A549 (cell line): ENCODE results near the gene FUT7. TPM values are rescaled to one million over a fixed set of nuclear protein-coding genes. Genes with fewer than 3 reads are reported as not detected.

Source experiments
- ATAC-seq, 2 experiments: fragments of 200-7000 bp in 1 of 2; fragments of >200 bp in 1 of 2; cut with Nextera tagmentation in 1 of 2; cut with Tn5 transposase in 1 of 2; 3 replicates each; pipeline versions ENCODE4 v1.8.0 to v1.9.1; 2018 to 2020; ENCODE audit warnings: mild to moderate bottlenecking in 1 of 2, moderate library complexity in 1 of 2
- CTCF ChIA-PET: fragments of 300-600 bp; sonication (Branson Sonifier 250); formaldehyde crosslinking; extraction: SDS; loops from one replicate; lab custom pipeline; 2021; ENCODE audit warnings: antibody characterized with exemption, inconsistent platforms; lab: Yijun Ruan, JAX
- POLR2A ChIA-PET: fragments of 350-600 bp; formaldehyde crosslinking; extraction: SDS; loops from one replicate; lab custom pipeline; 2021; ENCODE audit warnings: antibody characterized with exemption, inconsistent platforms; lab: Yijun Ruan, JAX
- DNase-seq, 2 experiments: peaks; one replicate each; pipeline versions ENCODE4 v3.0.0 to v3.0.0-alpha.2; 2011 to 2016; ENCODE audit warnings: low read depth in 1 of 2, low spot score in 1 of 2
- FAIRE-seq: peaks from 2 replicates; lab custom pipeline; 2011; peaks lifted over from hg19 to GRCh38; lab: Jason Lieb, UNC
- H3K27ac ChIP-seq, 2 experiments: fragments of >200 bp; sonication (Bioruptor Twin); formaldehyde crosslinking; 3 replicates each; pipeline ENCODE4 v1.5.1; 2016 to 2017
- H3K4me1 ChIP-seq: fragments of >200 bp; sonication (Bioruptor Twin); formaldehyde crosslinking; 3 replicates; pipeline ENCODE4 v1.6.1; 2016
- H3K4me2 ChIP-seq: fragments of >200 bp; sonication (Bioruptor Twin); formaldehyde crosslinking; 3 replicates; pipeline ENCODE4 v1.6.1; 2016
- H3K4me3 ChIP-seq: fragments of >200 bp; sonication (Bioruptor Twin); formaldehyde crosslinking; 3 replicates; pipeline ENCODE4 v1.5.1; 2016
- H3K9me3 ChIP-seq: fragments of >200 bp; sonication (Bioruptor Twin); formaldehyde crosslinking; 3 replicates; pipeline ENCODE4 v1.6.1; 2016
- BHLHE40 ChIP-seq: IDR thresholded peaks from 2 replicates; pipeline ENCODE4 v1.6.1; 2012; ENCODE audit warnings: low read depth, low read length, inconsistent platforms
- CBX8 ChIP-seq: fragments of 200-600 bp; sonication (generic); IDR thresholded peaks from 2 replicates; pipeline ENCODE4 v1.6.1; 2016
- CHD2 ChIP-seq: fragments of 150-350 bp; IDR thresholded peaks from 2 replicates; pipeline ENCODE4 v1.6.1; 2014; ENCODE audit warnings: low read length; ENCODE audit not compliant: partially characterized antibody
- CHD4 ChIP-seq: fragments of 200-600 bp; sonication (generic); IDR thresholded peaks from 2 replicates; pipeline ENCODE4 v1.6.1; 2016; ENCODE audit warnings: antibody characterized with exemption, mild to moderate bottlenecking, borderline replicate concordance
- EP300 ChIP-seq, 2 experiments: fragments of >200 bp; sonication (Bioruptor Twin); formaldehyde crosslinking; IDR thresholded peaks; 2 replicates in 1 of 2; 3 replicates in 1 of 2; pipeline ENCODE4 v1.6.1; 2016 to 2017
- ESRRA ChIP-seq: fragments of 150-350 bp; IDR thresholded peaks from 2 replicates; pipeline ENCODE4 v1.6.1; 2014; ENCODE audit warnings: mild to moderate bottlenecking, low read length, borderline replicate concordance
- FOSL2 ChIP-seq, 2 experiments: fragments of 450-650 bp in 1 of 2; fragments of >200 bp in 1 of 2; sonication (Bioruptor Twin) in 1 of 2; formaldehyde crosslinking; IDR thresholded peaks; 2 replicates each; pipeline versions ENCODE4 v1.5.0 to v1.6.1; 2016 to 2020; ENCODE audit warnings: mild to moderate bottlenecking in 1 of 2, moderate library complexity in 1 of 2
- HOXA7 ChIP-seq: fragments of 250-450 bp; sonication (Bioruptor Pico); IDR thresholded peaks from 2 replicates; pipeline ENCODE4 v1.5.0; 2020; ENCODE audit warnings: mild to moderate bottlenecking, moderate library complexity
- HOXB13 ChIP-seq: fragments of 250-450 bp; sonication (Bioruptor Pico); IDR thresholded peaks from 2 replicates; pipeline ENCODE4 v1.5.0; 2020; ENCODE audit warnings: low read depth, mild to moderate bottlenecking, moderate library complexity
- JUNB ChIP-seq: fragments of >200 bp; sonication (Bioruptor Twin); formaldehyde crosslinking; IDR thresholded peaks from 2 replicates; pipeline ENCODE4 v1.6.1; 2016
- KDM1A ChIP-seq: fragments of 200-600 bp; sonication (generic); IDR thresholded peaks from 2 replicates; pipeline ENCODE4 v1.6.1; 2016; ENCODE audit warnings: low read depth, mild to moderate bottlenecking
- NPAS2 ChIP-seq: fragments of 250-450 bp; sonication (Bioruptor Pico); IDR thresholded peaks from 2 replicates; pipeline ENCODE4 v1.8.0; 2022; ENCODE audit warnings: mild to moderate bottlenecking, moderate library complexity, borderline replicate concordance
- PHF8 ChIP-seq: fragments of 200-600 bp; sonication (generic); IDR thresholded peaks from 2 replicates; pipeline ENCODE4 v1.6.1; 2016; ENCODE audit warnings: low read depth, mild to moderate bottlenecking, antibody characterized with exemption, moderate library complexity, borderline replicate concordance
- RARB ChIP-seq: fragments of 250-450 bp; sonication (Bioruptor Pico); IDR thresholded peaks from 2 replicates; pipeline ENCODE4 v1.8.0; 2021; ENCODE audit warnings: mild to moderate bottlenecking, moderate library complexity
- RFX5 ChIP-seq: fragments of 450-650 bp; IDR thresholded peaks from 2 replicates; pipeline ENCODE4 v1.7.1; 2014; ENCODE audit warnings: antibody characterized with exemption, mild to moderate bottlenecking, moderate library complexity
- RNF2 ChIP-seq: fragments of 200-600 bp; sonication (generic); IDR thresholded peaks from 2 replicates; pipeline ENCODE4 v1.6.1; 2016; ENCODE audit warnings: low read depth, mild to moderate bottlenecking, antibody characterized with exemption, moderate library complexity, borderline replicate concordance
- SMC3 ChIP-seq: fragments of >200 bp; sonication (Bioruptor Twin); formaldehyde crosslinking; IDR thresholded peaks from 3 replicates; pipeline ENCODE4 v1.6.1; 2018; ENCODE audit warnings: inconsistent platforms
- SREBF2 ChIP-seq: fragments of 450-650 bp; IDR thresholded peaks from 2 replicates; pipeline ENCODE4 v1.6.1; 2014; ENCODE audit warnings: mild to moderate bottlenecking, moderate library complexity
- TFCP2L1 ChIP-seq: fragments of 250-450 bp; sonication (Bioruptor Pico); IDR thresholded peaks from 2 replicates; pipeline ENCODE4 v1.5.0; 2021; ENCODE audit warnings: mild to moderate bottlenecking
- TP53 ChIP-seq: fragments of 250-450 bp; sonication (Bioruptor Pico); IDR thresholded peaks from 2 replicates; pipeline ENCODE4 v1.5.0; 2021; ENCODE audit warnings: mild to moderate bottlenecking, moderate library complexity
- ZC3H11A ChIP-seq: fragments of 450-650 bp; IDR thresholded peaks from 2 replicates; pipeline ENCODE4 v1.6.1; 2014; ENCODE audit warnings: antibody characterized with exemption, mild to moderate bottlenecking
- ZSCAN20 ChIP-seq: fragments of 250-450 bp; sonication (Bioruptor Pico); IDR thresholded peaks from 2 replicates; pipeline ENCODE4 v1.8.0; 2022; ENCODE audit warnings: mild to moderate bottlenecking, moderate library complexity
- WGBS: methylation state at CpG from one replicate; pipeline ENCODE4 v1.1.6; 2017; ENCODE audit errors: missing lambda C conversion rate; 5-methylcytosine and 5-hydroxymethylcytosine counted together
- polyA plus RNA-seq, 4 experiments: library from polyadenylated mRNA; depleted of rRNA in 3 of 4; stranded (reverse); fragments of >200 nt; fragmentation: RNase III in 1 of 4; extraction: RNeasy Plus Mini Kit Qiagen cat#74134 plus additional on column Dnase treatment in 1 of 4; gene quantifications; 2 replicates in 3 of 4; 3 replicates in 1 of 4; pipeline ENCODE4 v1.2.3, GENCODE V29; 2011 to 2017
- TF ChIP-seq, protein P1 (sequence below): IDR thresholded peaks from 2 replicates; pipeline ENCODE4 v1.6.1; 2012
- TF ChIP-seq, protein P2 (sequence below): fragments of >200 bp; sonication (Bioruptor Twin); formaldehyde crosslinking; IDR thresholded peaks from 2 replicates; pipeline ENCODE4 v1.6.1; 2016
- TF ChIP-seq, protein P3 (sequence below): fragments of >200 bp; sonication (Bioruptor Twin); formaldehyde crosslinking; IDR thresholded peaks from 3 replicates; pipeline ENCODE4 v1.6.1; 2016
- TF ChIP-seq, protein P4 (sequence below): fragments of 450-650 bp; IDR thresholded peaks from 2 replicates; pipeline ENCODE4 v1.6.1; 2014; ENCODE audit warnings: antibody characterized with exemption

Gene FUT7
- polyA plus RNA-seq, 2 of the 4 experiments (the other 2 are of a cell fraction) = not detected

DNA sequence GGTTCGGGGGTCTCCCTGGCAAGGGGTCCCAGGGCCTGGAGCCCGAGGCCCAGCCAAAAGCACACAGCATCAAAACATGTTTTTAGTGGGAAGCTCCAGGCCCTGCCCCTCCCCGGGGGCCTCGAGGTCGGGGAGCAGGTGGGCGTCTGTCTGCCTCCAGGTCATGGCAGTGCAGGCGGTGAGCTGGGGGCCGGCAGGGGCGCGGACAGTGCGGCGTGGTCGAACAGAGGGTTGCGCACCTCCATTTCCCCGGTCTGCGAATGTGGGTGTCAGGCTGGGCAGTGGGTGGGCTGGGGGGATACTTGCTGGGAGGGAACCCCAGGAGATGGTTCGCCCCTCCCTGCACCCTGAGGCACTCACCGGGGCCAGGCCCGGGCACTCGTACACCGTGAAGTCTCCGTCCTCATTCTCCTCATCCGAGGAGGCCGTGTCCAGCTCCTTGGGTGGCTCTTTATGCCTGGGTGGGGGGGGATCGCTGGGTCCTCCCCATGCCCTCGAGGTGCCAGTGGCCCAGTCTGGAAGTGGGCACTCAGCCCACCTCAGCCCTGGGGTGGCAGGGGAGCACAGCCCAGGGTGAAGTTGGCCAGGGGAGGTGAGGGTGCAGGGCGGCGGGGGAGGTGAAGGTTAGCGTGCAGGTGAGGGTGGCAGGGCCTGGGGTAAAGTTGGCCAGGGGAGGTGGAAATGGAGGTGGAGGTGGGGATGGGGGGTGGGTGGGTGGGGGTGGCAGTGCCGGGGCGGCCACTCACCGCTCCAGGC, 7.9 kb upstream of the FUT7 start:
- no peak for FAIRE-seq
- POLR2A ChIA-PET = no interaction called here
- no peak for TF ChIP-seq FOSL2 (IDR thresholded peaks at IDR 0.05)
- TF ChIP-seq FOSL2 (CRISPR knock-in tag; IDR thresholded peaks at IDR 0.05) = no peak
- TF ChIP-seq BHLHE40 = no peak
- no peak for TF ChIP-seq PHF8
- TF ChIP-seq SMC3 = no peak
- TF ChIP-seq CBX8 = no peak
- no peak for TF ChIP-seq JUNB
- WGBS = 88% methylated on average over 25 of the region's 32 CpGs
- Histone ChIP-seq H3K9me3 (no peaks in the 10 kb centered on the region), H3K4me3 (no peak overlapping the region), H3K4me2 (no peak overlapping the region), H3K27ac (no peak overlapping the region), H3K4me1 (peaks cover 19% of the 10 kb centered on the region)
- CTCF ChIA-PET = interaction anchor here (0.8 to 20.4 kb wide), 7 partner anchors 8 to 91 kb away, joined by 3 to 282 read pairs (median 5); partner anchors contain the start of genes ABCA2, C8G, FBXW5 and LCN12
- no peak for ATAC-seq
- DNase-seq = no peak

DNA sequence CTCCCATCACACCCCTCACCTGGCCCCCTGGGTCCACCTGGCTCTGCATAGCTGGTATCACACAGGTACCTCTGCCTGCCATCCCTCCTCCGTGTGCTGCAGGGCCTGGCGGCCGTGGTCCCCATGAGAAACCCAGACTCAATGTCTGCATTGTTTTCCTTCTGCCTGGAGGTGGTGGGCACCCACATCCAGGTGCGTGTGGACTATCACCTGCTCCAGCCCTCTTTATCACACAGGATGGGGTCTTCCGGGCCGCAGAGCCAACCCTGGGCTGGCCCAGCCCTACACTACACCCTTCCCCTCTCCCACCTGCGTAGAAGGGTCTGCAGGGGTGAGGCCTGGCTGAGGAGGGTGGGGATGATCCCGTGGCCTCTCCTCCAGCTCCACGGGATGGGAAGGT, 7.0 kb upstream of the FUT7 start:
- Histone ChIP-seq H3K4me2 (no peak overlapping the region), H3K4me3 (no peak overlapping the region), H3K27ac (no peak overlapping the region), H3K4me1 (peaks cover 17% of the 10 kb centered on the region), H3K9me3 (no peaks in the 10 kb centered on the region)
- WGBS = 65% methylated on average over 6 of the region's 9 CpGs
- no peak for ATAC-seq
- ChIA-PET POLR2A (no interaction called here), CTCF (interaction anchor here (1.0 to 20.4 kb wide), 7 partner anchors 9 to 252 kb away, joined by 3 to 282 read pairs (median 7); partner anchors contain the start of genes ABCA2, C8G, FBXW5 and LCN12)
- no peak for FAIRE-seq
- DNase-seq = no peak
- TF ChIP-seq RNF2 (no peak), JUNB (no peak), ESRRA (no peak), EP300 (IDR thresholded peaks at IDR 0.05) (no peak), TFCP2L1 (no peak), KDM1A (no peak), RFX5 (no peak), SREBF2 (no peak), CHD2 (no peak), PHF8 (no peak), HOXA7 (CRISPR knock-in tag) (no peak), CBX8 (no peak), TP53 (CRISPR knock-in tag) (no peak), HOXB13 (CRISPR knock-in tag) (no peak), FOSL2 (IDR thresholded peaks at IDR 0.05) (no peak), FOSL2 (CRISPR knock-in tag; IDR thresholded peaks at IDR 0.05) (no peak)
- TF ChIP-seq, protein P1, sequence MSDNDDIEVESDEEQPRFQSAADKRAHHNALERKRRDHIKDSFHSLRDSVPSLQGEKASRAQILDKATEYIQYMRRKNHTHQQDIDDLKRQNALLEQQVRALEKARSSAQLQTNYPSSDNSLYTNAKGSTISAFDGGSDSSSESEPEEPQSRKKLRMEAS = no peak

DNA sequence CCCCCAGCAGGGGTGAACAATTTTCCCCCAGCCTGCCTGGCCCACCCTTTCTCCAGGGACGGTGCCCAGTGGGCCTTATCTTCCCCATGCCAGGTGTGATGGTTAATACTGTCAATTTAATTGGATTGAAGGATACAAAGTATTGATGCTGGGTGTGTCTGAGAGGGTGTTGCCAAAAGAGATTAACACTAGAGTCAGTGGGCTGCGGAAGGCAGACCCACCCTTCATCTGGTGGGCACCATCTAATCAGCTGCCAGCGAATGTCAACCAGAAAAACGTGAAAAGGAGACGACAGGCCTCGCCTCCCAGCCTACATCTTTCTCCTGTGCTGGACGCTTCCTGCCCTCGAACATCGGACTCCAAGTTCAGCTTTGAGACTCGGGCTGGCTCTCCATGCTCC, 5.6 kb upstream of the FUT7 start:
- no peak overlapping the region for H3K4me3 ChIP-seq
- no peak for FAIRE-seq
- POLR2A ChIA-PET = no interaction called here

More for the DNA sequence above, 5.6 kb upstream of the FUT7 start:
- TF ChIP-seq CHD4 (no peak), ZSCAN20 (CRISPR knock-in tag) (no peak), RARB (CRISPR knock-in tag) (no peak), HOXA7 (CRISPR knock-in tag) (no peak), PHF8 (no peak), HOXB13 (CRISPR knock-in tag) (no peak), TP53 (CRISPR knock-in tag) (no peak), NPAS2 (CRISPR knock-in tag) (no peak), RFX5 (no peak), ZC3H11A (no peak)
- TF ChIP-seq, protein P1 = no peak
- TF ChIP-seq, protein P2, sequence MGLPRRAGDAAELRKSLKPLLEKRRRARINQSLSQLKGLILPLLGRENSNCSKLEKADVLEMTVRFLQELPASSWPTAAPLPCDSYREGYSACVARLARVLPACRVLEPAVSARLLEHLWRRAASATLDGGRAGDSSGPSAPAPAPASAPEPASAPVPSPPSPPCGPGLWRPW = no peak
- TF ChIP-seq, protein P3, sequence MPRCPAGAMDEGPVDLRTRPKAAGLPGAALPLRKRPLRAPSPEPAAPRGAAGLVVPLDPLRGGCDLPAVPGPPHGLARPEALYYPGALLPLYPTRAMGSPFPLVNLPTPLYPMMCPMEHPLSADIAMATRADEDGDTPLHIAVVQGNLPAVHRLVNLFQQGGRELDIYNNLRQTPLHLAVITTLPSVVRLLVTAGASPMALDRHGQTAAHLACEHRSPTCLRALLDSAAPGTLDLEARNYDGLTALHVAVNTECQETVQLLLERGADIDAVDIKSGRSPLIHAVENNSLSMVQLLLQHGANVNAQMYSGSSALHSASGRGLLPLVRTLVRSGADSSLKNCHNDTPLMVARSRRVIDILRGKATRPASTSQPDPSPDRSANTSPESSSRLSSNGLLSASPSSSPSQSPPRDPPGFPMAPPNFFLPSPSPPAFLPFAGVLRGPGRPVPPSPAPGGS = no peak
- TF ChIP-seq, protein P4, sequence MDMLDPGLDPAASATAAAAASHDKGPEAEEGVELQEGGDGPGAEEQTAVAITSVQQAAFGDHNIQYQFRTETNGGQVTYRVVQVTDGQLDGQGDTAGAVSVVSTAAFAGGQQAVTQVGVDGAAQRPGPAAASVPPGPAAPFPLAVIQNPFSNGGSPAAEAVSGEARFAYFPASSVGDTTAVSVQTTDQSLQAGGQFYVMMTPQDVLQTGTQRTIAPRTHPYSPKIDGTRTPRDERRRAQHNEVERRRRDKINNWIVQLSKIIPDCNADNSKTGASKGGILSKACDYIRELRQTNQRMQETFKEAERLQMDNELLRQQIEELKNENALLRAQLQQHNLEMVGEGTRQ = no peak
- TF ChIP-seq, all 56 proteins: peak for 0
- ATAC-seq (no peak), DNase-seq (no peak)
- H3K9me3 ChIP-seq = no peaks in the 10 kb centered on the region
- no peak overlapping the region for H3K4me2 ChIP-seq
- CTCF ChIA-PET = interaction anchor here (0.6 to 20.4 kb wide), 12 partner anchors 9 to 250 kb away, joined by 3 to 282 read pairs (median 4); partner anchors contain the start of genes ABCA2, AJM1, C8G and FBXW5
- H3K27ac ChIP-seq = no peak overlapping the region
- peaks cover 15% of the 10 kb centered on the region for H3K4me1 ChIP-seq
- 85% methylated on average over 10 of the region's 10 CpGs for WGBS
